Keratinocyte (primary cell): ENCODE data around the gene ARMC9.

Experiments
- CTCF ChIP-seq, 3 experiments: IDR thresholded peaks in 1 of 3; conservative IDR thresholded peaks in 1 of 3; optimal IDR thresholded peaks in 1 of 3; 2 replicates in 2 of 3; 3 replicates in 1 of 3; pipeline versions ENCODE3 to v1.5.1; 2011; ENCODE audit warnings: low read length in 3 of 3, mild to moderate bottlenecking in 3 of 3, moderate library complexity in 2 of 3, control low read depth in 1 of 3, inconsistent platforms in 1 of 3; ENCODE audit not compliant: insufficient read depth in 2 of 3; ENCODE audit errors: extremely low read depth in 1 of 3
- EZH2 ChIP-seq: IDR thresholded peaks from one replicate; pipeline ENCODE4 v1.6.1; 2012; ENCODE audit warnings: inconsistent platforms, mild to moderate bottlenecking, low read length, moderate library complexity

DNA sequence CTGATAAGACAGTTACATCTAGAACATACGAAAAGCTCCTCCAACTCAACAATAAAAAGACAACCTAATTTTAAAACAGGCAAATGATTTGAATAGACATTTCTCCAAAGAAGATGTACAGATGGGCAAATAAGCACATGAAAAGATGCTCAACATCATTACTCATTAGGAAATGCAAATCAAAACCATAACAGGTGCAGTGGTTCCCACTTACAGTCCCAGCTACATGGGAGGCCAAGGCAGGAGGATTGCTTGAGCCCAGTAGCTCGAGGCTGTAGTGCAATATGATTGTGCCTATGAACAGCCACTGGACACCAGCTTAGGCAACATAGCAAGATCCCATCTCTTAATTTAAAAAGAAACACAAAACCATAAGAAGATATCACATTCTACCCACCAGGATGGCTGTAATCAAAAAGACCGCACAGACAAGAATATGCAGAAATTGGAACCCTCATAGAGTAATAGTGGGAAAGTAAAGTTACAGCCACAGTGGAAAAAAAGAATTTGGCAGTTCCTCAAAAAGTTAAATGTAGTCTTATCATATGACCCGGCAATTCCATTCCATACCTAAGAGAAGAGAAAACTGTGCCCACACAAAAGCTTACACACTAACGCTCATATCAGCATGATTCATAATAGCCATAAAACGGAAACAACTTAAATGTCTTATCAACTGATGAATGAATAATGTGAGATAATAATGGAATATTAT lies 30.5 kb upstream of the ARMC9 start:
- TF ChIP-seq CTCF (optimal IDR thresholded peaks at IDR 0.05 in 1 of 3, IDR thresholded peaks at IDR 0.05 in 1 of 3, conservative IDR thresholded peaks at IDR 0.05 in 1 of 3; ENCODE audit: extremely low read depth in 1 of 3, insufficient read depth in 2 of 3, low read length in 3 of 3) (no peak), EZH2 (no peak)
